IMR-90 (cell line): Measurements from ENCODE around the gene SHROOM3.

Experiments
- CEBPB ChIP-seq: IDR thresholded peaks from 2 replicates; pipeline ENCODE4 v1.6.1; 2012; ENCODE audit warnings: low read depth, low read length, improper control_type of control experiment
- FOS ChIP-seq: fragments of 150-350 bp; IDR thresholded peaks from 2 replicates; pipeline ENCODE4 v1.6.1; 2016; ENCODE audit warnings: low read depth, low read length
- POLR2A ChIP-seq: IDR thresholded peaks from 2 replicates; pipeline ENCODE4 v1.6.1; 2012; ENCODE audit warnings: mild to moderate bottlenecking, low read depth, low read length
- RAD21 ChIP-seq: IDR thresholded peaks from 2 replicates; pipeline ENCODE4 v1.6.1; 2012; ENCODE audit warnings: low read length, improper control_type of control experiment
- RFX5 ChIP-seq: IDR thresholded peaks from 2 replicates; pipeline ENCODE4 v1.8.0; 2012; ENCODE audit warnings: low read depth, mild to moderate bottlenecking, low read length, moderate library complexity
- SMC3 ChIP-seq: fragments of 150-350 bp; IDR thresholded peaks from 2 replicates; pipeline ENCODE4 v1.6.1; 2016; ENCODE audit warnings: low read depth, mild to moderate bottlenecking, antibody characterized with exemption, low read length, moderate library complexity
- TF ChIP-seq, protein P1 (sequence below): fragments of 150-350 bp; IDR thresholded peaks from 2 replicates; pipeline ENCODE4 v1.6.1; 2017; ENCODE audit warnings: mild to moderate bottlenecking, antibody characterized with exemption, low read length, low read depth
- TF ChIP-seq, protein P2 (sequence below): conservative IDR thresholded peaks from 2 replicates; pipeline ENCODE4 v1.5.1; 2012; ENCODE audit warnings: mild to moderate bottlenecking, low read depth, low read length, improper control_type of control experiment

DNA sequence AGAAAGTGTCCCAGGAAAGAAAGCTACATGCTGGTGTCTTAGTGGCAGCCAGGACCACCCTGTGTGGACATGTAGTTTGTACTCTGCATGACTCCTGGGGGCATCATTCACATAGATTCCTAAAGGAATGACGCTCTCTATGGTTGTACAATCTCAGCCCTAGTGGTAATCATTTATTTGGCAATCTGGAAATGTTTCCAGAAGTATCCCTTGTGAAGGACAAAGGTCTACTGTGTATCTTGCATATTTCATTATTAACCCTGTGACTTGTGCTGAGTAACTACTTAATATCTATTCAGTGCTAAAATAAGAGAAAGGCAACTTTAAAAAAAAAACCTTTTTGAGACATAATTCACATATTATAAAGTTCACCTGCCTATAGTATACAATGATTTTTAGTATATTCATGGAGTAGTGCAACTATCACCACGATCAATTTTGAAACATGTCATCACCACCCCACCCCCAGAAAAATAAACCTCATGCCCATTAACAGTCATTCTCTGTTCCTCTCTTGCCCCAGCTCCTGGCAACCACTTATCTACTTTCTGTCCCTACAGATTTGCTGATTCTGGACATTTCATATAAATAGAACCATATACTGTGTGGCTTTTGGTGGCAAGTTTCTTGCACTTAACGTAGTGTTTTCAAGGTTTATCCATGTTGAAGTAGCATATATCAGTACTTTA, 51.7 kb downstream of the SHROOM3 start:
- TF ChIP-seq, protein P1, sequence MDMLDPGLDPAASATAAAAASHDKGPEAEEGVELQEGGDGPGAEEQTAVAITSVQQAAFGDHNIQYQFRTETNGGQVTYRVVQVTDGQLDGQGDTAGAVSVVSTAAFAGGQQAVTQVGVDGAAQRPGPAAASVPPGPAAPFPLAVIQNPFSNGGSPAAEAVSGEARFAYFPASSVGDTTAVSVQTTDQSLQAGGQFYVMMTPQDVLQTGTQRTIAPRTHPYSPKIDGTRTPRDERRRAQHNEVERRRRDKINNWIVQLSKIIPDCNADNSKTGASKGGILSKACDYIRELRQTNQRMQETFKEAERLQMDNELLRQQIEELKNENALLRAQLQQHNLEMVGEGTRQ: no peak
- TF ChIP-seq, protein P2, sequence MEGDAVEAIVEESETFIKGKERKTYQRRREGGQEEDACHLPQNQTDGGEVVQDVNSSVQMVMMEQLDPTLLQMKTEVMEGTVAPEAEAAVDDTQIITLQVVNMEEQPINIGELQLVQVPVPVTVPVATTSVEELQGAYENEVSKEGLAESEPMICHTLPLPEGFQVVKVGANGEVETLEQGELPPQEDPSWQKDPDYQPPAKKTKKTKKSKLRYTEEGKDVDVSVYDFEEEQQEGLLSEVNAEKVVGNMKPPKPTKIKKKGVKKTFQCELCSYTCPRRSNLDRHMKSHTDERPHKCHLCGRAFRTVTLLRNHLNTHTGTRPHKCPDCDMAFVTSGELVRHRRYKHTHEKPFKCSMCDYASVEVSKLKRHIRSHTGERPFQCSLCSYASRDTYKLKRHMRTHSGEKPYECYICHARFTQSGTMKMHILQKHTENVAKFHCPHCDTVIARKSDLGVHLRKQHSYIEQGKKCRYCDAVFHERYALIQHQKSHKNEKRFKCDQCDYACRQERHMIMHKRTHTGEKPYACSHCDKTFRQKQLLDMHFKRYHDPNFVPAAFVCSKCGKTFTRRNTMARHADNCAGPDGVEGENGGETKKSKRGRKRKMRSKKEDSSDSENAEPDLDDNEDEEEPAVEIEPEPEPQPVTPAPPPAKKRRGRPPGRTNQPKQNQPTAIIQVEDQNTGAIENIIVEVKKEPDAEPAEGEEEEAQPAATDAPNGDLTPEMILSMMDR: no peak
- TF ChIP-seq SMC3 (no peak), RFX5 (no peak), POLR2A (no peak), RAD21 (no peak), CEBPB (no peak), FOS (no peak)
